ENCODE data around the gene ERMARD.
"Not testable (repeated sequence)": the region's sequence is repeated elsewhere in the genome, so short reads cannot be mapped to it uniquely, and the experiment has no call there.

ERMARD gene

DNA sequence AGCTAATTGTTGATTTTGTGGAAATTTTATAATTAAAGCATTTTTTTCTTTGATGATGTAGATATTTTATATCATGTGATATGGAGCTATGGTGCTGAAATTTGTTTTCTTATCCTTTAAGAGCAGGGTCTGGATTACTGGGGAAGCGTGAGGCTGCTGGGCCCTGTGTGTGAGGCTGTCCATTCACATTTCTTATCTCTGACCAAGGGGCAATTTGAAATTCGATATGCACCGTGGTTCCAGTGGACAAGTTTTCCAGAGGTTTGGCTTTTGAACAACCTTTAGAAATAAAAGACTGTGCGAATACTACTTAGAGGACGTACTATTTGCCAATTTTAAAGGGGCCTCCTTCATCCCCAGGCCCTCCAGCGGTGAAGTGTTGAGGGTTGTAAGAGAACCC lies 3.7 kb downstream of the ERMARD start:
- TF ChIP-seq, protein P1, sequence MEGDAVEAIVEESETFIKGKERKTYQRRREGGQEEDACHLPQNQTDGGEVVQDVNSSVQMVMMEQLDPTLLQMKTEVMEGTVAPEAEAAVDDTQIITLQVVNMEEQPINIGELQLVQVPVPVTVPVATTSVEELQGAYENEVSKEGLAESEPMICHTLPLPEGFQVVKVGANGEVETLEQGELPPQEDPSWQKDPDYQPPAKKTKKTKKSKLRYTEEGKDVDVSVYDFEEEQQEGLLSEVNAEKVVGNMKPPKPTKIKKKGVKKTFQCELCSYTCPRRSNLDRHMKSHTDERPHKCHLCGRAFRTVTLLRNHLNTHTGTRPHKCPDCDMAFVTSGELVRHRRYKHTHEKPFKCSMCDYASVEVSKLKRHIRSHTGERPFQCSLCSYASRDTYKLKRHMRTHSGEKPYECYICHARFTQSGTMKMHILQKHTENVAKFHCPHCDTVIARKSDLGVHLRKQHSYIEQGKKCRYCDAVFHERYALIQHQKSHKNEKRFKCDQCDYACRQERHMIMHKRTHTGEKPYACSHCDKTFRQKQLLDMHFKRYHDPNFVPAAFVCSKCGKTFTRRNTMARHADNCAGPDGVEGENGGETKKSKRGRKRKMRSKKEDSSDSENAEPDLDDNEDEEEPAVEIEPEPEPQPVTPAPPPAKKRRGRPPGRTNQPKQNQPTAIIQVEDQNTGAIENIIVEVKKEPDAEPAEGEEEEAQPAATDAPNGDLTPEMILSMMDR (IDR thresholded peaks at IDR 0.05; ENCODE audit: low read depth, low read length): no peak
- DNase-seq (ENCODE audit: low read depth, low spot score): no peak
- in situ Hi-C loops (cut with HindIII; ENCODE audit: low sequenced_read_pairs): no loop called here
- no peak overlapping the region for H3K4me3 ChIP-seq (ENCODE audit: low read depth, low read length)

DNA sequence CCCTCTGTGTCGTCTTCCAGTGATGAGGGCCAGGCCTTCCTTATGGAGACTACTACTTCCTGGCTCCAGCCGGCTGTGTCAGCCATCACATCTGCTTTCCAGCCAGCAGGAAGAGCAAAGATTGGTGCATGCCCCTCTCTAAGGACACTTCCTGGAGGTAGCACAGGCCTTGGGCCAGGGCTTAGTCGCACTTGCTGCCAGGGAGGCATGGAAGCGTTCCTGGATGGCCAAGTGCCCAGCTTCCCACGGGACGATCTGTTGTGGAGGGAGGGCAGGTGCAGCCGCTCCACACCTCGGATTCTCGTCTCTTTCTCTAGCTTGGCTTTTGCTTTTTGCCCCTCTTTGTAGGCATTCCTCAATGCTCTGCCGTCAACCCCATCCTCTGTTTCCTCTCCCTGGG lies 11.9 kb downstream of the ERMARD start:
- no peak overlapping the region for H3K4me3 ChIP-seq (ENCODE audit: low read depth, low read length)
- DNase-seq (ENCODE audit: low read depth, low spot score): no peak
- in situ Hi-C loops (cut with HindIII; ENCODE audit: low sequenced_read_pairs): no loop called here
- TF ChIP-seq, protein P1 (IDR thresholded peaks at IDR 0.05; ENCODE audit: low read depth, low read length): no peak

DNA sequence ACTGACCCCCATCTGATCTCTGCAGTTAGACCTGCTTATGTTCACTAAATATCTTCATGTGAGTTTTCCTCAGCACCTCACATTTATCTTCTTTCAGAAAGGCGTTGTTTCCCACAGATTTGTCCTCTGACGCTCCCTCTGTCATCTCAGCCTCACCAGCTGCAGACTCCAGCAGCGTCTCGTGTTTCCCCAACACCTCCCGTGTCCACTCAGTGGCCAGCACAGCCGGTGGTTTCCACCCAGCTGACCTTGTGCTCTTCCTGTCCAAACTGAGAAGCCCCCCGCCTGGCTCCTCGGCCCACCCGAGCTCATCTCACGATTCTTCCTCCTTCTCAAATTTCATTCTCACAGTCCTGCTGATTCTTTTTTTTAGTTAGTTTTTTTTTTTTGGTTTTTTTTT lies 12.5 kb downstream of the ERMARD start:
- in situ Hi-C loops (cut with HindIII; ENCODE audit: low sequenced_read_pairs): no loop called here
- H3K4me3 ChIP-seq (ENCODE audit: low read depth, low read length): no peak overlapping the region
- TF ChIP-seq, protein P1 (IDR thresholded peaks at IDR 0.05; ENCODE audit: low read depth, low read length): no peak
- peak; percentile 54 for DNase-seq (ENCODE audit: low read depth, low spot score)

DNA sequence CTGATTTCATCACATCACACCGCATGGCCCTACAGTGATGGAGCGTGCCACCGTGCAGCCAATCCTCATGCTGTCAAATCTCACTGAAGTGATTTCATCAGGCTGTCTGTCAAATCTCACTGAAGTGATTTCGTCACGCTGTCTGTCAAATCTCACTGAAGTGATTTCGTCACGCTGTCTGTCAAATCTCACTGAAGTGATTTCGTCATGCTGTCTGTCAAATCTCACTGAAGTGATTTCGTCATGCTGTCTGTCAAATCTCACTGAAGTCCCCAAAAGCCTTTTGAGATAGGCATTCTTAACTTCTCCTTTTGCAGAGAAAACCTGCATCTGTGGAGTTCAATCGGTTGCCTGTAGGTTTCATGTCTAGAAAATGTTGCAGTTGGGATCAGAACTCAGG lies 14.4 kb downstream of the ERMARD start:
- DNase-seq (ENCODE audit: low read depth, low spot score); H3K4me3 ChIP-seq (ENCODE audit: low read depth, low read length); in situ Hi-C loops (cut with HindIII; ENCODE audit: low sequenced_read_pairs): not testable (repeated sequence)

DNA sequence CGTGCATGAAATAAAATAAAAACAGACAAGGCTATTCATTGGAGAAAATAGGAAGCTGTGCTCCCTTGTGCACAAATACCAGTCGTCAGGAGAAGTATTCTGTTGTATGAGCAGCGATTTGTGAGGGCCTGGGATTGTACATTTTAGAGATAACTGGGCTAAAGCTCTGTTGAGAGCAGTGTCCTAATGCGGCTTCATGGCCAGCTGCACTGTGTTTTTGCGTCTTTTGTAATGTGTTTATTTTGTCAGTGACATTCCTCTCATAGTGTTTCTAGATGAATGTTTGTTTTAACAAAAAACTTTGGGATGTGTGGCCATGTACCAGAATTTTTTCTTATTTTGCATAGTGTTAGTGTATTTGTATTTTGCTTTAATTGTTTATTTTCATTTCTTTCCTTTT lies 14.8 kb downstream of the ERMARD start:
- no peak overlapping the region for H3K4me3 ChIP-seq (ENCODE audit: low read depth, low read length)
- DNase-seq (ENCODE audit: low read depth, low spot score): peak; percentile 41
- TF ChIP-seq, protein P1 (IDR thresholded peaks at IDR 0.05; ENCODE audit: low read depth, low read length): no peak
- in situ Hi-C loops (cut with HindIII; ENCODE audit: low sequenced_read_pairs): no loop called here

DNA sequence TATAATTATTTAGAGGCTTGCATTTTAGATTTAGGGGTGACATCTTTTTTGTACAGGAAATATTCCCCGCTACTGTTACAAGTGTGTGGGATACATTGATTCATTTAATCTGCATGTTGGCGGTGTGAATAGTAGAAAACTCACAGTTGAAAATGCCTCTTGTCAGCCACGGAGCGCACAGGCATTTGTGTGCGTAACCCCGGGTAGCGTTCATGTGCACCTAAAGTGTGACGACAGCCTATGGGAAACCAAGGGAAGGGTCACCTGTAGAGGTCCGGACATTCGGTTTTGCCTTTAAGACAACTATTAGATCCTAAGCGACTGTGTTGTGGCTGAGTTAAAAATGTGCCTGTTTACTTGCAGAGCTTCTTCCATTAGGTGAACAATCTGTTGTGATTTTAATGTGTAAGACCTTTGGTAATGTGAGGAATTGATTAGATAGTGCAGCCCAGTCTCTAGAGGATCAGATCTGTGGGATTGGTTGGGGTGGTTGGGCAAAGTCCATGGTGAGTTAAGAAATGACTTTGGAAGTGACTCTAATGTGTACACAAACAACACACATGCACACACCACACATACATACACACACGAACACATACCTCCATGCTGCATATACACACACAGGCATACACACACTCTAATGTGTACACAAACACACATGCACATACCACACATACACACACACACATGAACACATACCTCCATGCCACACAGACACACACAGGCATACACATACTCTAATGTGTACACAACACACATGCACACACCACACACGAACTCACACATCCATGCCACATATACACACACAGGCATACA lies 15.7 kb downstream of the ERMARD start:
- in situ Hi-C loops (cut with HindIII; ENCODE audit: low sequenced_read_pairs): no loop called here
- H3K4me3 ChIP-seq (ENCODE audit: low read depth, low read length): no peak overlapping the region
- TF ChIP-seq, protein P1 (IDR thresholded peaks at IDR 0.05; ENCODE audit: low read depth, low read length): no peak
- no peak for DNase-seq (ENCODE audit: low read depth, low spot score)

DNA sequence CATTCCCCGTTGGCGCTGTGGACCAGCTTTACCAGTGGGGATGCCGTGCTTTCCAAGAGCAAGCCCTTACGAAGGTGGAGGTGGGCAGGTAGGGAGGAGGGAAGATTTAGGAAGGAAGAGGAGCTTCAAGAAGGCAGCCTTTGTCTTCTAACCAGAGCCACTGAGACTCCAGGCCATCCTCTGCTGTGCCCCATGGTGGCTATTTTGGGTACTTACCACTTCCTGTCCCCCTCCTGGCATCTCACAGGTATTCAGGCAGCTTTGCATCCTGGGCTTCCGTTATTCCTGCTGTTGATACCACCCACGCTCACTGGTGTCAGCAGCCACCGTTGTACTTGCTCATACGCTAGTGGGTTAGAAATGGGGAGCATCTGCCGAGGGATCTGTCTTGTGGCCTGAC lies 22.9 kb downstream of the ERMARD start:
- H3K4me3 ChIP-seq (ENCODE audit: low read depth, low read length): no peak overlapping the region
- no peak for DNase-seq (ENCODE audit: low read depth, low spot score)
- in situ Hi-C loops (cut with HindIII; ENCODE audit: low sequenced_read_pairs): no loop called here
- TF ChIP-seq, protein P1 (IDR thresholded peaks at IDR 0.05; ENCODE audit: low read depth, low read length): no peak

Data from astrocyte of the spinal cord (primary cell).